Measurements from ENCODE around the gene CSTPP1. TPM values are rescaled to one million over a fixed set of nuclear protein-coding genes. Genes with fewer than 3 reads are reported as not detected.
A peak's percentile ranks its signal among the peaks of the same experiment; 100 is the strongest.

Gene CSTPP1
- total and polyA plus RNA-seq, 8 donors: 16.4 to 146 (median 37.3) TPM

DNA sequence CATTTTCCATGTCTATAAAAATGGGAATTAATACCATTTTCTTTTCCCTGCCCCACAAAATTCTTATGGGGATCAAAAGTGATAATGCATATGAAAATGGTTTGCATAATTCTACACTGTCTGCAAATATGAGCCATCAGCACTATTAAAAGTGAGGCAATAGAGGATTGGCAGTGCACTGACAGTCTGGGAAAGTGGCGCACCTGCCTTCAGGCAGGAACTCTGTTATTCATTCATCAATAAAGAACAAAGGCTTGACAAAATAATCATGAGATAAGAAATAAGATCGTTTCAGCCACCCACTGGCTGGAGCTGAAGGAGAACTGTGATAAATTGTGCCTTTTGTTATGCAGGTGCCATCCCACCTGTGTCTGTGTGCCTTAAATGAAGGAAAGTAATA lies 190.7 kb downstream of the CSTPP1 start:
- DNase-seq: no peak

DNA sequence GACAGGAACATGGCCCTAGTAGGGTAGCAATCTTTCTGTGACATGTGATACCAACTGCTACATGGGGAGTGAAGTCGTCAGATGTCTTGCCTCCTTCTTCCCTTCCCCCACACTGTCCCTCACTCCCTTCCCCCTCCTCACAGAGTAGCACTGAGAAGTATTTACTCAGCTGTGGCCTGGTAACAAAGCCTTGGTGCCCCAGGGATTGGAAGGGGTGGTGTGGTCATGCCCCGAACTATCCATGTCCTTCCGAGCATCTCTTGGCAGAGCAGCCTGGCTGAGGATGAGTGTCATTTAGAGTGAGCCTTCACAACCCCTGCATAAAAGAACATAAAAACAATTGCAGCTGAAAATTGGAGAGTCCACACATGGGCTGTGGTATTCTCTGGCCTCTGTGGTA lies 194.0 kb downstream of the CSTPP1 start:
- intact Hi-C loops (cut with DNase I; ENCODE audit: low total_unique reads): no loop called here
- no peaks in the 10 kb centered on the region for H3K36me3 ChIP-seq
- no peak overlapping the region for H3K27ac ChIP-seq
- no peaks in the 10 kb centered on the region for H3K9me3 ChIP-seq
- H3K27me3 ChIP-seq: no peaks in the 10 kb centered on the region
- WGBS, 5 donors: 49 to 93% (median 66%) methylated on average over 3 of the region's 3 CpGs
- no peak for DNase-seq
- H3K4me1 ChIP-seq: peaks cover 0 to 19% (median 5%) of the 10 kb centered on the region in 4 donors
- H3K4me3 ChIP-seq: no peak overlapping the region
- TF ChIP-seq POLR2A (IDR thresholded peaks at IDR 0.05) (no peak), EP300 (IDR thresholded peaks at IDR 0.05) (no peak), POLR2AphosphoS5 (IDR thresholded peaks at IDR 0.05) (no peak)
- TF ChIP-seq, protein P1, sequence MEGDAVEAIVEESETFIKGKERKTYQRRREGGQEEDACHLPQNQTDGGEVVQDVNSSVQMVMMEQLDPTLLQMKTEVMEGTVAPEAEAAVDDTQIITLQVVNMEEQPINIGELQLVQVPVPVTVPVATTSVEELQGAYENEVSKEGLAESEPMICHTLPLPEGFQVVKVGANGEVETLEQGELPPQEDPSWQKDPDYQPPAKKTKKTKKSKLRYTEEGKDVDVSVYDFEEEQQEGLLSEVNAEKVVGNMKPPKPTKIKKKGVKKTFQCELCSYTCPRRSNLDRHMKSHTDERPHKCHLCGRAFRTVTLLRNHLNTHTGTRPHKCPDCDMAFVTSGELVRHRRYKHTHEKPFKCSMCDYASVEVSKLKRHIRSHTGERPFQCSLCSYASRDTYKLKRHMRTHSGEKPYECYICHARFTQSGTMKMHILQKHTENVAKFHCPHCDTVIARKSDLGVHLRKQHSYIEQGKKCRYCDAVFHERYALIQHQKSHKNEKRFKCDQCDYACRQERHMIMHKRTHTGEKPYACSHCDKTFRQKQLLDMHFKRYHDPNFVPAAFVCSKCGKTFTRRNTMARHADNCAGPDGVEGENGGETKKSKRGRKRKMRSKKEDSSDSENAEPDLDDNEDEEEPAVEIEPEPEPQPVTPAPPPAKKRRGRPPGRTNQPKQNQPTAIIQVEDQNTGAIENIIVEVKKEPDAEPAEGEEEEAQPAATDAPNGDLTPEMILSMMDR (IDR thresholded peaks at IDR 0.05): no peak

More for the DNA sequence above, 190.7 kb downstream of the CSTPP1 start:
- Histone ChIP-seq H3K4me3 (no peak overlapping the region), H3K9me3 (no peaks in the 10 kb centered on the region), H3K36me3 (no peaks in the 10 kb centered on the region), H3K4me1 (peaks cover 0 to 6% (median 0%) of the 10 kb centered on the region in 4 donors), H3K27ac (no peak overlapping the region), H3K27me3 (no peaks in the 10 kb centered on the region)
- intact Hi-C loops (cut with DNase I; ENCODE audit: low total_unique reads): no loop called here
- TF ChIP-seq, protein P1 (IDR thresholded peaks at IDR 0.05): no peak
- TF ChIP-seq POLR2AphosphoS5 (IDR thresholded peaks at IDR 0.05): no peak
- TF ChIP-seq POLR2A (IDR thresholded peaks at IDR 0.05): no peak
- TF ChIP-seq EP300 (IDR thresholded peaks at IDR 0.05): no peak
- WGBS, 5 donors: 36 to 62% (median 52%) methylated on average over 2 of the region's 2 CpGs

DNA sequence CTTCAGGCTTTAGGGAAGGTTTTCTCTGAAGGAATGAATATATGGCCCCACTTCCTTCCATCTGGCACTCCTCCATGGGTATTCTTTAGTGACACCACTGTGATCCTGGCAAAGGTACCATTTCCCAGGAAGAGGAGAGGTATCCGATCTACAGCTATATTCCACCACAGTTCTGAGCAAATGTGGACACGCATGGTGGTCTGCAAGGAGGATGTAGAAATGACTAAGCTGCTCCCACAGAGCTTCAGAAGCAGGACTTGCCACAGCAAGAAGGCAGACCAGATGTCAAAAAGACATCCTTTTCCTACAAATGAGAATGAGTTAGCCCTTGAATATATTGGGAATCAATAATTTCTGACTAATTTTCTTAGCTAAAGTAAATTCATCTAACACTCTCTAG lies 194.6 kb downstream of the CSTPP1 start:
- Histone ChIP-seq H3K27me3 (no peaks in the 10 kb centered on the region), H3K9me3 (no peaks in the 10 kb centered on the region), H3K4me3 (no peak overlapping the region), H3K27ac (peak overlapping the region in 1 of 5 donors; percentile 5), H3K4me1 (peaks cover 0 to 19% (median 5%) of the 10 kb centered on the region in 4 donors), H3K36me3 (no peaks in the 10 kb centered on the region)
- 94 to 100% (median 98%) methylated on average over 2 of the region's 2 CpGs for WGBS, 5 donors
- TF ChIP-seq POLR2A (IDR thresholded peaks at IDR 0.05) (no peak), EP300 (IDR thresholded peaks at IDR 0.05) (no peak), POLR2AphosphoS5 (IDR thresholded peaks at IDR 0.05) (no peak)
- TF ChIP-seq, protein P1 (IDR thresholded peaks at IDR 0.05): no peak
- DNase-seq: no peak
- intact Hi-C loops (cut with DNase I; ENCODE audit: low total_unique reads): no loop called here

DNA sequence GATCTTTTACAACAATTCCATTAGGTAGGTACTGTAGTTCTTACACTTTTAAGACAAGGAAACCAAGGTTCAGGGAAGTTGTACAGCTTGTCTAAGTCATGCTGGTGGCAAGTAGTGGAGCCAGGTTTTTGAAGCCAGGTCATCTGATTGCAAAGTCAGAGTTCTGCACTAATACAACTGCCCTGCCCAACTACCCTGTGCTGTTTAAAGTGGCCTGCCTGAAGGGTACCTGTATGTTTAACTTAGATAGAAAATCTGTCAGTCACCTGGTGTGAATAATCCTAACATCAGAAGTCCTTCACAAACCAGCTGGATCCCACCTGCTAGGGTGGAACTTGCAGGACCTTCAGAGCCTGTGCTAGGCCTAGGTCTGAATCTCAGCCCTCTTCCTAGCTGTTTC lies 195.9 kb downstream of the CSTPP1 start:
- Histone ChIP-seq H3K4me1 (peaks cover 0 to 19% (median 5%) of the 10 kb centered on the region in 4 donors), H3K27me3 (no peaks in the 10 kb centered on the region), H3K36me3 (peaks cover 0 to 6% (median 4%) of the 10 kb centered on the region in 4 donors), H3K27ac (peak overlapping the region in 2 of 5 donors; percentile 36 to 46), H3K9me3 (no peaks in the 10 kb centered on the region), H3K4me3 (no peak overlapping the region)
- DNase-seq: peak in 1 of 2 donors; percentile 60
- intact Hi-C loops (cut with DNase I; ENCODE audit: low total_unique reads): no loop called here
- TF ChIP-seq EP300 (IDR thresholded peaks at IDR 0.05) (no peak), POLR2AphosphoS5 (IDR thresholded peaks at IDR 0.05) (no peak), POLR2A (IDR thresholded peaks at IDR 0.05) (no peak)
- TF ChIP-seq, protein P1 (IDR thresholded peaks at IDR 0.05): no peak

All from stomach (tissue), 9 donors.